ENCODE results near the gene FHL1. TPM values are rescaled to one million over a fixed set of nuclear protein-coding genes. Genes with fewer than 3 reads are reported as not detected.
"Not testable (repeated sequence)": the region's sequence is repeated elsewhere in the genome, so short reads cannot be mapped to it uniquely, and the experiment has no call there.

FHL1 gene
- total and polyA plus RNA-seq, 7 donors = 325 to 8,382 (median 6,074) TPM

DNA sequence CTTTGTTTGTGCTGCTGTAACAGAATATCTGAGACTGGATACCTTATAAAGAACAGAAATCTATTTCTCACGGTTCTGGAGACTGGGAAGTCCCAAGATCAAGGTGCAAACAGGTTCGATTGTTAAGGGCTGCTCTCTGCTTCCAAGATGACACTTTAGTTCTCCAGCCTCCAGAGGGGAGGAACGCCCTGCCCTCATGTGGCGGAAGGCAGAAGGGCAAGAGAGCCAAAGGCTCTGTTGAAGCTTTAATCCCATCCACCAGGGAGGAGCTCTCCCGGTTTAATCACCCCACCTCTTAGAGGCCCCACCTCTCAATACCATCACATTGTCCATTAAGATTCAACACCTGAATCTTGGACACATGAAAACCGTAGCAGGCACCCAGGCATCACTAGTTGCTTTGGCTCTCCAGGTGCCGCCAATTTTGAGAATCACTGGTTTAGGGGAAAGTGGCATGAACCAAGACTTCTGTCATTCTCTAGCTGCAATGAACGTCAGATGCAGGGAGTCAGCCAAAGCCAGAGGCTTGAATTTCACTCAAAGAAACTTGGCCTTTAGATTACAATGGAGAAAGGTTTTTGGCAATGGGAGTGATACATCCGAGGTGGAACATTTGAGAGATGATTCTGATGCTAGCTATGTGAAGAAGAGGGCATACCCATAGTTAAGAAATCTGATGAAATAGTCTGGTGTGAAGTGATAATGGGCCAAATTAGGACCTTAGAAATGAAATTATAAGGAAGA is 15.7 kb downstream of the FHL1 start:
- intact Hi-C loops (cut with DNase I) = loop anchor here (1.0 to 10.0 kb wide), 4 partner anchors 94 to 136 kb away; no protein-coding TSS in a partner anchor
- DNase-seq (peak; percentile 55 to 78), ATAC-seq (peak; percentile 74 to 85 (median 78))
- H3K27ac ChIP-seq = peak overlapping the region; percentile 32
- H3K4me3 ChIP-seq = no peak overlapping the region
- peaks cover 0 to 8% (median 0%) of the 10 kb centered on the region in 3 donors for H3K27me3 ChIP-seq (ENCODE audit: insufficient read depth in 3 of 3, low read length in 2 of 3)
- no peaks in the 10 kb centered on the region for H3K36me3 ChIP-seq (ENCODE audit: insufficient read depth in 1 of 2, low read depth in 1 of 2)
- H3K4me1 ChIP-seq = peaks cover 12% of the 10 kb centered on the region
- no peaks in the 10 kb centered on the region for H3K9me3 ChIP-seq
- peak; percentile 80 for TF ChIP-seq CTCF (IDR thresholded peaks at IDR 0.05)
- WGBS, 3 donors = 20 to 32% (median 26%) methylated on average over 9 of the region's 9 CpGs

GRCh38 chrX:136163689-136164088 is 16.4 kb downstream of the FHL1 start:
- no peaks in the 10 kb centered on the region for H3K36me3 ChIP-seq (ENCODE audit: insufficient read depth in 1 of 2, low read depth in 1 of 2)
- TF ChIP-seq CTCF (IDR thresholded peaks at IDR 0.05) = no peak
- ATAC-seq (no peak), DNase-seq (no peak)
- peaks cover 0 to 8% (median 0%) of the 10 kb centered on the region in 3 donors for H3K27me3 ChIP-seq (ENCODE audit: insufficient read depth in 3 of 3, low read length in 2 of 3)
- no peak overlapping the region for H3K27ac ChIP-seq
- WGBS, 3 donors = 83 to 100% (median 90%) methylated on average over 1 of the region's 1 CpG
- intact Hi-C loops (cut with DNase I) = loop anchor here (5.0 to 10.0 kb wide), 3 partner anchors 94 to 136 kb away; no protein-coding TSS in a partner anchor
- no peak overlapping the region for H3K4me3 ChIP-seq
- peaks cover 12% of the 10 kb centered on the region for H3K4me1 ChIP-seq
- H3K9me3 ChIP-seq = no peaks in the 10 kb centered on the region

- DNase-seq (no peak), ATAC-seq (no peak)
- Histone ChIP-seq H3K36me3 (ENCODE audit: insufficient read depth in 1 of 2, low read depth in 1 of 2) (no peaks in the 10 kb centered on the region), H3K4me3 (no peak overlapping the region), H3K27ac (no peak overlapping the region), H3K9me3 (no peaks in the 10 kb centered on the region), H3K4me1 (peaks cover 9% of the 10 kb centered on the region), H3K27me3 (ENCODE audit: insufficient read depth in 3 of 3, low read length in 2 of 3) (peaks cover 0 to 8% (median 0%) of the 10 kb centered on the region in 3 donors)
- TF ChIP-seq CTCF (IDR thresholded peaks at IDR 0.05) = no peak
- 36 to 74% (median 47%) methylated on average over 3 of the region's 3 CpGs for WGBS, 3 donors
- intact Hi-C loops (cut with DNase I) = loop anchor here (5.0 to 10.0 kb wide), 3 partner anchors 111 to 412 kb away; partner anchors contain the start of gene HTATSF1 (in 1 of the 2)
These were observed 18.1 kb downstream of the FHL1 start for GRCh38 chrX:136165406-136165805.

DNA sequence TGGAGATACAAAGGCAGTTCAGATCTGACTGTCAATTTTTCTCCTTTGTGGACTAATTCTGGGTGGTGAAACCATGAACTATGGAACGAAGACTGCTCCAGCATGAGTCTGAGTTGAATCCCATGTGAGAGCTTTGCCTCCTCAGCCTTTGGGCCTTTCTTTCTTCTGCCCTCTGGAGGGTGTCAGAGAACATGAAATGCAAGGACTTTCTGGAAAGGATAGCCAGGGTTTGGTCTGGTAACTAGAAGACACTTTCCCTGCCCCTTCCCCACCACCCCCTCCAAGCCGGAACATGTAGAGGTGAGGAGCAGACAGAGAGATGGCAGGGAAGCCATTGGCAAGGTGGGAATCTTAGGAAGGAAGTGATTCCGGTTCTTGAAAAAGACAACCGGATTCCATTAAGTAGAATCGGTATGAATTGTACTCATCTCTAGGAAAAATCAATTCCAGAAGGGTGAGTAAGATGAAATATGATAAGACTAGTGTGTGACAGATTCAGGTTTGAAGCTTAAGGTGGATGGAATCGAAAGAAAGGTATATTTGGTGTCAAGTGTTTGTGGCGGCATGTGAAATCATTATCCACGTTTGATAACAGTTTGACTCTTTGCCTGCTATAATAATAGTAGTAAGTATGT is 19.0 kb downstream of the FHL1 start:
- no peak overlapping the region for H3K4me3 ChIP-seq
- DNase-seq (no peak), ATAC-seq (peak in 3 of 4 donors; percentile 38 to 43 (median 43))
- H3K9me3 ChIP-seq = no peaks in the 10 kb centered on the region
- H3K27me3 ChIP-seq (ENCODE audit: insufficient read depth in 3 of 3, low read length in 2 of 3) = peaks cover 0 to 8% (median 0%) of the 10 kb centered on the region in 3 donors
- H3K36me3 ChIP-seq (ENCODE audit: insufficient read depth in 1 of 2, low read depth in 1 of 2) = no peaks in the 10 kb centered on the region
- H3K27ac ChIP-seq = no peak overlapping the region
- intact Hi-C loops (cut with DNase I) = loop anchor here (2.0 to 10.0 kb wide), 4 partner anchors 102 to 411 kb away; partner anchors contain the start of gene HTATSF1 (in 1 of the 2)
- WGBS, 3 donors = 56 to 62% (median 60%) methylated on average over 8 of the region's 8 CpGs
- H3K4me1 ChIP-seq = peaks cover 12% of the 10 kb centered on the region
- TF ChIP-seq CTCF (IDR thresholded peaks at IDR 0.05) = peak; percentile 45

DNA sequence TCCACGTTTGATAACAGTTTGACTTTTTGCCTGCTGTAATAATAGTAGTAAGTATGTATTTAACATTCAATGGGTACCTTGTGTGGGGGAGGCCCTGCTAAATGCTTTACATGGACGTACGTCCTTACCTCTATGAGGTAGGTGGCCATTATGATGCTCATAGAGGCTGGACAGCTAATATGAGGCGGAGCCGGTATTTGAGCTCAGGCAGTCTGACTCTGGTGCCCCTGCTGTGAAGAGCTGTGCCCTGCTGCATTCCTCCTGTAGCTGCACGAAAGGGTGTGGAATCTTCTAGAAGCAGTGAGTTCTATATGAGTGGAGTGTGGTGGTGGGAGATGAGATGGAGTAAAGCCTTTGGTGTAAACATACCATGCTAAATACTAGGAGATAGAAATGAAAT is 20.7 kb downstream of the FHL1 start:
- Histone ChIP-seq H3K4me1 (peaks cover 15% of the 10 kb centered on the region), H3K27ac (peak overlapping the region; percentile 95)
- DNase-seq; H3K9me3 ChIP-seq; H3K4me3 ChIP-seq; H3K27me3 ChIP-seq (ENCODE audit: insufficient read depth in 3 of 3, low read length in 2 of 3); ATAC-seq; H3K36me3 ChIP-seq (ENCODE audit: insufficient read depth in 1 of 2, low read depth in 1 of 2): not testable (repeated sequence)
- 62 to 76% (median 74%) methylated on average over 6 of the region's 6 CpGs for WGBS, 3 donors
- intact Hi-C loops (cut with DNase I) = loop anchor here (2.0 to 10.0 kb wide), 4 partner anchors 101 to 409 kb away; partner anchors contain the start of gene HTATSF1 (in 1 of the 2)
